OCI-LY1 (cell line): Measurements from ENCODE around the gene NISCH.
A peak's percentile ranks its signal among the peaks of the same experiment; 100 is the strongest.

ENCODE experiments used
- H2AFZ ChIP-seq: fragments of 200-600 bp; sonication (generic), shearing (Covaris generic); 2 replicates; pipeline ENCODE4 v1.6.0; 2014; ENCODE audit warnings: antibody characterized with exemption, mild to moderate bottlenecking, low read length
- H3F3A ChIP-seq: fragments of 200-600 bp; sonication (generic), shearing (Covaris generic); 2 replicates; pipeline ENCODE4 v1.6.0; 2014; ENCODE audit warnings: mild to moderate bottlenecking, antibody characterized with exemption, low read length, moderate library complexity; ENCODE audit not compliant: insufficient read depth
- H3K27ac ChIP-seq: fragments of 200-600 bp; sonication (generic); 2 replicates; pipeline ENCODE4 v1.5.1; 2014; ENCODE audit warnings: low read length, mixed run types, mild to moderate bottlenecking, low read depth; ENCODE audit not compliant: poor library complexity, severe bottlenecking
- H3K27me3 ChIP-seq: fragments of 200-600 bp; sonication (generic); 2 replicates; pipeline ENCODE4 v1.6.0; 2014; ENCODE audit warnings: antibody characterized with exemption, mild to moderate bottlenecking, low read length, moderate library complexity; ENCODE audit not compliant: insufficient read depth
- H3K36me3 ChIP-seq: fragments of 200-600 bp; sonication (generic); 2 replicates; pipeline ENCODE4 v1.6.1; 2014; ENCODE audit warnings: mild to moderate bottlenecking, antibody characterized with exemption, low read length, moderate library complexity, mixed read lengths; ENCODE audit not compliant: insufficient read depth
- H3K4me1 ChIP-seq: fragments of 200-600 bp; sonication (generic); 2 replicates; pipeline ENCODE4 v1.5.1; 2014; ENCODE audit warnings: mild to moderate bottlenecking, low read length, moderate library complexity; ENCODE audit not compliant: insufficient read depth, severe bottlenecking
- H3K4me2 ChIP-seq: fragments of 200-600 bp; sonication (generic), shearing (Covaris generic); 2 replicates; pipeline ENCODE4 v1.6.1; 2014; ENCODE audit warnings: low read length
- H3K4me3 ChIP-seq: fragments of 200-600 bp; sonication (generic); 2 replicates; pipeline ENCODE4 v1.5.1; 2014; ENCODE audit warnings: low read length, low read depth, mild to moderate bottlenecking, mixed read lengths; ENCODE audit not compliant: poor library complexity, severe bottlenecking
- H3K79me2 ChIP-seq: fragments of 200-600 bp; shearing (Covaris generic); 2 replicates; pipeline ENCODE4 v1.6.1; 2016; ENCODE audit warnings: mixed run types, low read length, mixed read lengths; ENCODE audit not compliant: insufficient read depth
- H3K9ac ChIP-seq: fragments of 200-600 bp; sonication (generic), shearing (Covaris generic); 2 replicates; pipeline ENCODE4 v1.6.1; 2014; ENCODE audit warnings: mild to moderate bottlenecking, low read length, mixed read lengths
- H3K9me2 ChIP-seq: fragments of 200-600 bp; sonication (generic), shearing (Covaris generic); 2 replicates; pipeline ENCODE4 v1.6.1; 2014; ENCODE audit warnings: low read depth, mild to moderate bottlenecking, low read length, mixed read lengths
- H3K9me3 ChIP-seq: fragments of 200-600 bp; shearing (Covaris generic); 2 replicates; pipeline ENCODE4 v1.6.1; 2014; ENCODE audit warnings: low read length, mixed read lengths
- H4K20me1 ChIP-seq: fragments of 200-600 bp; sonication (generic), shearing (Covaris generic); 2 replicates; pipeline ENCODE4 v1.6.0; 2016; ENCODE audit warnings: mild to moderate bottlenecking, low read length; ENCODE audit not compliant: insufficient read depth
- EZH2 ChIP-seq: fragments of 200-600 bp; sonication (generic), shearing (Covaris generic); IDR thresholded peaks from 2 replicates; pipeline ENCODE4 v1.8.0; 2017; ENCODE audit warnings: borderline replicate concordance, mixed run types, mild to moderate bottlenecking, antibody characterized with exemption, low read length, moderate library complexity, mixed read lengths
- TF ChIP-seq, protein P1 (sequence below): fragments of 200-600 bp; sonication (generic), shearing (Covaris generic); IDR thresholded peaks from 2 replicates; pipeline ENCODE4 v1.5.1; 2017; ENCODE audit warnings: mild to moderate bottlenecking, antibody characterized with exemption, low read length, moderate library complexity, mixed read lengths

The NISCH gene

DNA sequence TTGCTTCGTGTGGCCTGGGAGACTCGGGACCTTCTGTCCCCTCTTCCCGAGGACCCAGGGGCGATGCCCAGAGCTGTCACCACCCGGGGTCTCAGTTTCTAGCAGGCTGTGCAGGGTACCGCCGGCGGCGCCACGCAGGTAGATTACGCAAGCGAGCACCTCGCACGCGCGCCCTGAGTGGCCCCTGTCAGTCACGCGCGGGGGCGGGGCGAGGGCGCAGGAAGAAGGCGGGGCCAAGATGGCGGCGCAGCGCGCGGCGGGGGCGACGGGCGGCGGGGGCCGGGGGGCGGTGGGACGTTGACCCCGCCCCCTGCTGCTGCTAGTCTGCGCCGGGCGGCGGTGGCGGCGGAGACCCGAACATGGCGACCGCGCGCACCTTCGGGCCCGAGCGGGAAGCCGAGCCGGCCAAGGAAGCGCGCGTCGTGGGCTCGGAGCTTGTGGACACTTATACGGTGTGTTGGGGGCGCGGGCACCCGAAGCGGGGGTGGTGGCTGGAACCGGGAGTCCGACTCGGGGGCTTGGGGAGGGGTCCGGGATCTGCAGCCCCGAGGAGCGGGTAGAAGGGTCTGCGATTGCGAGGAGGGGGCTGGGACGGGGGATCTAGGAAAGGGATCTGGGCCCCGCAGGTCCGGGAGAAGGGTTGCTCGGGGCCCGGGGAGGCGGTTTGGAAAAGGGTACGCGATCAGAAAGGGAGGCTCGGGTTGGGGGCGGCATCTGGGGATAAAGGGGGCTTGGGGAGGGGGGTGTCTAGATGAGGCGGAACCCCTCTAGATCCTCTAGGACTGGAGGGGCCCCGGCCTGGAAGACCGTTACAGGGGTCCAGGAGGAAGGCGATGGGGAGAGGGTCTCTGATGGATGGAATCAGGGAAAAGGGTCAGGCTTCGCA, at the start of gene NISCH:
Gene NISCH (plus strand): TSS at position 322 of the 886 bp plus-strand sequence. CDS start 38 bp downstream, at position 360.
- H3K4me1 ChIP-seq, result peaks cover 25% of the 10 kb centered on the region
- no peaks in the 10 kb centered on the region for H4K20me1 ChIP-seq
- TF ChIP-seq, protein P1, sequence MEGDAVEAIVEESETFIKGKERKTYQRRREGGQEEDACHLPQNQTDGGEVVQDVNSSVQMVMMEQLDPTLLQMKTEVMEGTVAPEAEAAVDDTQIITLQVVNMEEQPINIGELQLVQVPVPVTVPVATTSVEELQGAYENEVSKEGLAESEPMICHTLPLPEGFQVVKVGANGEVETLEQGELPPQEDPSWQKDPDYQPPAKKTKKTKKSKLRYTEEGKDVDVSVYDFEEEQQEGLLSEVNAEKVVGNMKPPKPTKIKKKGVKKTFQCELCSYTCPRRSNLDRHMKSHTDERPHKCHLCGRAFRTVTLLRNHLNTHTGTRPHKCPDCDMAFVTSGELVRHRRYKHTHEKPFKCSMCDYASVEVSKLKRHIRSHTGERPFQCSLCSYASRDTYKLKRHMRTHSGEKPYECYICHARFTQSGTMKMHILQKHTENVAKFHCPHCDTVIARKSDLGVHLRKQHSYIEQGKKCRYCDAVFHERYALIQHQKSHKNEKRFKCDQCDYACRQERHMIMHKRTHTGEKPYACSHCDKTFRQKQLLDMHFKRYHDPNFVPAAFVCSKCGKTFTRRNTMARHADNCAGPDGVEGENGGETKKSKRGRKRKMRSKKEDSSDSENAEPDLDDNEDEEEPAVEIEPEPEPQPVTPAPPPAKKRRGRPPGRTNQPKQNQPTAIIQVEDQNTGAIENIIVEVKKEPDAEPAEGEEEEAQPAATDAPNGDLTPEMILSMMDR, result no peak
- no peak for TF ChIP-seq EZH2

DNA sequence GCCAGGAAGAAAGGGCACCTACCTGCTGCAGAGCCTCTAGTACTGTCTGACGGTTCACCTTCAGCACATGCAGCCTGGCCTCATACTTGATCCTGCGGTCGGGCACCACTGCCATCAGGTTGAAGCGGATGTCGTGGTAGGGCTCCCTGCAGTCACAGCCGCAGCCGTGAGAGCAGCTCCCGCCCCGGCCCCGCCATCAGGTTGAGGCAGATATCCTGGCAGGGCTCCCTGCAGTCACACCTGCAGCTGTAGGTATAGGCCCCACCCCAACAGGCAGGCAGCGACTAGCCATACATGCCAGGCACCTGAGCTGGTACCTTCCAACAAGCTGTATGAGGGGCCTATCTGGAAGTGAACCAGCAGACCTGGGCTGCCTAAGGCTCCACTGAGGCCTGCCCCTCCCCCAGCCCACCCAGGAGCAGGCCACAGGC, 49.2 kb upstream of the NISCH start:
- Histone ChIP-seq H3K9me2 (no peaks in the 10 kb centered on the region), H3K4me1 (peaks cover 17% of the 10 kb centered on the region), H3K9me3 (no peaks in the 10 kb centered on the region), H2AFZ (no peak overlapping the region), H3K79me2 (peaks cover 10% of the 10 kb centered on the region), H3K4me3 (no peak overlapping the region), H3K36me3 (peaks cover 70% of the 10 kb centered on the region), H3F3A (no peaks in the 10 kb centered on the region), H3K27me3 (no peaks in the 10 kb centered on the region), H4K20me1 (no peaks in the 10 kb centered on the region), H3K27ac (no peak overlapping the region), H3K9ac (no peak overlapping the region), H3K4me2 (no peak overlapping the region)
- TF ChIP-seq, protein P1, result no peak
- no peak for TF ChIP-seq EZH2

More for the DNA sequence above, at the start of gene NISCH:
- Histone ChIP-seq H3K9me2 (no peaks in the 10 kb centered on the region), H3K9ac (peak within 1 kb of the TSS; percentile 98), H3F3A (no peaks in the 10 kb centered on the region), H3K4me3 (peak within 1 kb of the TSS; percentile 90), H3K4me2 (peak within 1 kb of the TSS; percentile 93), H3K27me3 (no peaks in the 10 kb centered on the region), H2AFZ (peak within 1 kb of the TSS; percentile 70; the same call in 1 of the 2 replicates), H3K79me2 (0 out of 2 replicates have a peak, but pooled peaks cover 4% of the 10 kb centered on the region), H3K27ac (peak within 1 kb of the TSS; percentile 60), H3K9me3 (no peaks in the 10 kb centered on the region), H3K36me3 (peaks cover 34% of the 10 kb centered on the region)

DNA sequence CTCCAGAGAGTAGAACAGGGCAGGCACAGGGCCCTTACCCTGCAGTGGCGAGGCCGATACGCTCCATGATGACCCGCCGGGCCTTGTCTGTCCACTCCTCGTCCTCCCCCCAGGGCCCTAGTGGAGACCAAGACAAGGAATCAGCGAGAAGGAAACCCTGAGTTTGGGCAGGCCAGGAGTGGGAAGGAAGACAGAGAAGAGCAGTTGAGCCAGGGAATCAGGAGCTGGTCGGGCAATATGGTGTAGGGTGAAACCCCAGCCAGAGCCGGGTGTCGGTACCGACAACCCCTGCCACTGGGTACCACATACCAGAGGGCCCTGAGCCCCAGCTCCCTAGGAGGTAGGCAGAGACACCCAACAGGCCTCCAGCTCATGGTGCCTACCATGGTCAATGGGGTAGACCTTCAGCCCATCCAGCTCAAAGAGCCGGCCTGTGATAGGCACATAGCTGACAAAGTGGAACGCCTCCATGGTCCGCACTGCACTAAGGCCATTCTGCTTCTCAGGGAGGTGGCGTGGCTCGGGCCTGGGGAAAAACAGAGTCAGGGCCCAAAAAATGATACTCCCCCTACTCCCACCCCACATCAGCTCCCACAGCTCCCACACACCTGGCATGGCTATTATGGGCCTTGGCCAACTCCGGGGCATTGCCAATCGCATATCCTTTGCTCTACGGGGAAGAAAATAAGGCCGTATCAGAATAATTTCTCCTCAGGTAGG, 48.5 kb upstream of the NISCH start:
- Histone ChIP-seq H3K79me2 (peaks cover 10% of the 10 kb centered on the region), H3K9me2 (no peaks in the 10 kb centered on the region), H3K4me1 (peaks cover 24% of the 10 kb centered on the region), H3K9ac (no peak overlapping the region), H3K27me3 (no peaks in the 10 kb centered on the region), H3K4me2 (no peak overlapping the region), H4K20me1 (no peaks in the 10 kb centered on the region), H3K4me3 (no peak overlapping the region), H3K27ac (no peak overlapping the region), H2AFZ (no peak overlapping the region), H3F3A (no peaks in the 10 kb centered on the region), H3K9me3 (no peaks in the 10 kb centered on the region), H3K36me3 (peaks cover 63% of the 10 kb centered on the region)
- TF ChIP-seq, protein P1, result no peak
- TF ChIP-seq EZH2, result no peak
